HG03442 (cell line): Measurements from ENCODE around the gene APOC1.

Experiments used
- ATAC-seq: cut with Tn5 transposase; IDR thresholded peaks from one replicate; pipeline ENCODE4 v1.9.1; 2021; ENCODE audit warnings: mild to moderate bottlenecking, moderate library complexity; ENCODE audit not compliant: unreplicated experiment

Gene APOC1

GRCh38 chr19:44954649-44955504 is 40.5 kb downstream of the APOC1 start, which contains the start of gene CLPTM1:
Gene CLPTM1 (plus strand): TSS chr19:44955380. CDS start chr19:44955396, 16 bp downstream.
- ATAC-seq: peak; percentile 84

DNA sequence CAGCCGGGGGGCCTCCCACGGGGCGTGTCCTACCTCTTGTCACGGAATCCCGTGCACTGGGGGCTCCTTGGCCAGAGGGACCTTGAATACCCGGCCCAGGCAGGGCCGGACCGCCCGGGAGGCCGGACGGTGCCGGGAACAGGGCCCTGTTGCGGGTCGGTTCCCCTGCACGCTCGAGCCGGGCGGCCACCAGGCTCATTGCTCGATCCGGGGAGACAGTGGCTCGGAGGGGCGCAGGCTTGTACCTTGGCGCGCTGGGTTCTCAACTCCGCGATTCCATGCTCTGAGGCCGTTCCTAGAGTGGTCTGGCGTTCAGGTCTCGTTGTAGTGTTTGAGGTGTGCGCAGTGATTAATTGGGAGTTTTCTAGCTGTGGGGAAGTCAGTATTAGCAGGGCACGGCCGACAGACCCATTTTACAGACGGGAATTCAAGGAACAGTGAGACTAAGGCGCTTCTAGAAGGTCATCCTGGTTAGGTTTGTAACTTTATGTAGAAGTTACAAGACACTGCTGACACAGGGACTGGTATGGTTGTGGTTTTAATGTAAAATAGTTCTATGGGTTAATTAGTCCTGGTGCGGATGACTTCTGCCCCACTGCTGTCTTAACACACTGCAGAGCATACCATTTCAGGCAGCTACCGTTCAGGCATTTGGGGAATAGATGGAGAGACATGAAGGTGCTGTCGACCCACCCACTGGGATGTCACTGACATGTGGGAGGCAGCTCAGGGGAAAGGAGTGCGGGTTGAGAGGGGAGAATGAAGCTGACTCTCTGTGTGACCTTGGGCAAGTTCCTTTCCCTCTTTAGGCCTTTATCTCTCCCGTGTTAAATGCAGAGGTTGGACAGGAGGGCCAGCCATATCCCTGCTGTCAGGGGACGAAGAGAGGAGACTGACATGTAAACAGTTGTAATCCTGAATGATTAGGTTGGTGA is 41.4 kb downstream of the APOC1 start:
- peak; percentile 14 for ATAC-seq

GRCh38 chr19:44957526-44957925 is 43.1 kb downstream of the APOC1 start:
- ATAC-seq: no peak

DNA sequence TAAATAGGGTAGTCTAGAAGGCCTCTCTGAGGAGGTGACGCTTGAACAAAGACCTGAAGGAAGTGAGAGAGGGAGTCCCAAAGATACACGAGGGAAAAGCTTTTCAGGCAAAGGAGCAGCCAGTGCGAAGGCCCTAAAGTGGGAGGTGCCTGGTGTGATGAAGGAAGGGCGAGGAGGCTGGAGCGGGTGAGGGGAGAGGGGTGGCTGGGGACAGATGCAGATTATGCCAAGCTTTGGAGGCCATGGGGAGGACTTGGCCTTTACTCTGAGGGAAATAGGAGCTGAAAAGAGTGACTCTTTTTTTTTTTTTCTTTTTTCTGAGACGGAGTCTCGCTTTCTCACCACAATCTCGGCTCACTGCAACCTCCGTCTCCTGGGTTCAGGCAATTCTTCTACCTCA is 43.7 kb downstream of the APOC1 start:
- ATAC-seq: no peak

DNA sequence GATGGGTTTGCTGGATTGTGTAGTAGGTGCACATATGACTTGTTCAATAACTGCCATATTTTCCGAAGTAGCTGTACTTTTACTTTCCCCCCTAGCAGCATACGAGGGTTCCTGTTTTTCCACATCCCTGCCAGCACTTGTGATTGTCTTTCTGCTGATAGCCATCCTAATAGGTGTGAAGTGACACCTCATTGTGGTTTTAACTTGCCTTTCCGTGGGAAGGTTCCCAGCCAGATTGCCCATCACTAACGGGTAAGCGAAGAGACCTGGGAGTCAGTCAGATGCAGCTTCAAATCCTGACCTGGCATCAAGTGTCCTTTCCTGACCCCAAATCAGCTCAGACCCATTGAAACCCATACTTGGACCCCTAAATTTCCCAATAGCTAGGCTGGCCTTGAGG is 45.3 kb downstream of the APOC1 start:
- ATAC-seq: no peak

- ATAC-seq: no peak
These were observed 46.7 kb downstream of the APOC1 start for GRCh38 chr19:44960906-44961728.

DNA sequence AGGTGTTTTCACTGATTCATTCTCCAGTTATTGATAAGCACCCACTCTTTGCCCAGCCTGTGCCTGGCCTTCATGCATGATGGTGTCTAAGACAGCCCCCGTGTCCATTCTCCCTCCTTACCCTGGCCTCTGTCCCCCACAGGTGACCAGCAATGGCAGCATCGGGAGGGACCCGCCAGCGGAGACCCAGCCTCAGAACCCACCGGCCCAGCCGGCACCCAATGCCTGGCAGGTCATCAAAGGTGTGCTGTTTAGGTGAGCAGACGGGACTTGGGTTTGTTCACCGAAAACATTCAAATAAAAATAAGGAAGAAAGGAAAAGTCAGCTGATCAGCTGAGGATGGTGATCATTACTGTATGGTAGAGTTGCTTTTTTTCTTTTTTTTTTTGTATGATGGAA is 47.4 kb downstream of the APOC1 start:
- no peak for ATAC-seq

DNA sequence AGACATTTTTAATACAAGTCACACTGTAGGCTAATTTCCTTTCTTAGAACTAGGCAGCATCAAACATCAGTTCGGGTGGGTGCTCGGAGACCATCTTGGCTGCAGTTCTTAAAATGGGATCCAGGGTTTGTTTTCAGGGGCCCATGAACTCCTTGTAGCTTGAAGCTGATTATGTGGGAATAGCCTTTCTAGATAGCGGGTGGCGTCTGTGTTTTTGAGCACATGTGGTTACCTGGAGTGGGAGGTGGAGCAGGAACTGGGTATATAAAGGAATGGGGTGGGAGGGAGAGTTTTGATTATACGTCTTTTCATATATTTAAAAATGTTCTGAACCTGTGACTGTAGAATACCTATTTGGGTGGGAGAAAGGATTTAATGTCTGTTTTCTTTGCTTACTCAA is 53.7 kb downstream of the APOC1 start:
- ATAC-seq: no peak

DNA sequence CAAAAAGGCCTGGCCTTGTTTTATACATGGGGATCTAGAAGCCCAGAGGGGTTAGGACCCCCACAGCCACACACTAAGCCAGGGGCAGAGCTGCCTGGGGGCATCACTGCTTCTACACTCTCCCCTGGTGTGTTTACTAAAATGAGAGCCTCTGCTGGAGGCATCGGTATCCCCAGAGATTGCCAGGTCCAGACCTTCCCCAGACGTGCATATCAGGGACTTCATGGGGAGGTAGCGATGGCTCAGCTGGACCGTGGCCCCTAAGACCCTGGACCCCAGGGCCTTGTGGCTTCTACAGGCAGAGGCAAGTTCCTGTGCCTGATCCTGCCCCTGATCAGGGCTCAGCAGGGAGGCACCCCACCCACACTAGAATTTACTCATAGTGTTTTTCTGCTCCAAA is 54.3 kb downstream of the APOC1 start:
- ATAC-seq: no peak
